ENCODE data around the gene BSDC1.

BSDC1 gene

GRCh38 chr1:32351399-32352238, 42.6 kb downstream of the BSDC1 start:
- FAIRE-seq (no peak), DNase-seq (ENCODE audit: insufficient read length, low spot score) (peak; percentile 87)
- TF ChIP-seq CTCF (IDR thresholded peaks at IDR 0.05; ENCODE audit: insufficient read depth, missing control alignments), result no peak

GRCh38 chr1:32350785-32351398, 43.3 kb downstream of the BSDC1 start:
- no peak for FAIRE-seq
- peak; percentile 28 for TF ChIP-seq CTCF (IDR thresholded peaks at IDR 0.05; ENCODE audit: insufficient read depth, missing control alignments)
- DNase-seq (ENCODE audit: insufficient read length, low spot score), result peak; percentile 65

GRCh38 chr1:32349211-32349708, 45.0 kb downstream of the BSDC1 start:
- DNase-seq (ENCODE audit: insufficient read length, low spot score), result no peak
- FAIRE-seq, result no peak
- no peak for TF ChIP-seq CTCF (IDR thresholded peaks at IDR 0.05; ENCODE audit: insufficient read depth, missing control alignments)

- DNase-seq (ENCODE audit: insufficient read length, low spot score) (no peak), FAIRE-seq (no peak)
- TF ChIP-seq CTCF (IDR thresholded peaks at IDR 0.05; ENCODE audit: insufficient read depth, missing control alignments), result no peak
Observed at GRCh38 chr1:32346532-32347157, 47.6 kb downstream of the BSDC1 start.

- FAIRE-seq, result no peak
- TF ChIP-seq CTCF (IDR thresholded peaks at IDR 0.05; ENCODE audit: insufficient read depth, missing control alignments), result no peak
- no peak for DNase-seq (ENCODE audit: insufficient read length, low spot score)
Observed at GRCh38 chr1:32345289-32345827, 48.9 kb downstream of the BSDC1 start.

GRCh38 chr1:32342704-32343103, 51.5 kb downstream of the BSDC1 start:
- FAIRE-seq (no peak), DNase-seq (ENCODE audit: insufficient read length, low spot score) (no peak)
- TF ChIP-seq CTCF (IDR thresholded peaks at IDR 0.05; ENCODE audit: insufficient read depth, missing control alignments), result no peak
